MM.1S (cell line): ENCODE measurements around the gene KCNG2.

Experiments
- DNase-seq: peaks from one replicate; pipeline ENCODE4 v3.0.0-alpha.2; 2015
- H2AFZ ChIP-seq: fragments of 300-600 bp; sonication (generic); 2 replicates; pipeline ENCODE4 v1.6.0; 2016; ENCODE audit warnings: antibody characterized with exemption, low read length
- H3F3A ChIP-seq: fragments of 300-600 bp; sonication (generic); 2 replicates; pipeline ENCODE4 v1.6.1; 2016; ENCODE audit warnings: mild to moderate bottlenecking, antibody characterized with exemption, low read length, moderate library complexity, mixed read lengths; ENCODE audit not compliant: insufficient read depth
- H3K27ac ChIP-seq: fragments of 300-600 bp; sonication (generic); 2 replicates; pipeline ENCODE4 v1.5.1; 2016; ENCODE audit warnings: mild to moderate bottlenecking, low read length
- H3K27me3 ChIP-seq: fragments of 300-600 bp; sonication (generic); replicated peaks from 2 replicates; pipeline ENCODE4 v1.6.0; 2016; ENCODE audit warnings: low read length; ENCODE audit not compliant: insufficient read depth
- H3K36me3 ChIP-seq: fragments of 300-600 bp; sonication (generic); replicated peaks from 2 replicates; pipeline ENCODE4 v1.6.1; 2016; ENCODE audit warnings: mild to moderate bottlenecking, low read length, mixed read lengths; ENCODE audit not compliant: insufficient read depth
- H3K4me1 ChIP-seq: fragments of 300-600 bp; sonication (generic); 2 replicates; pipeline ENCODE4 v1.6.1; 2016; ENCODE audit warnings: low read length, mixed read lengths
- H3K4me2 ChIP-seq: fragments of 300-600 bp; sonication (generic); 2 replicates; pipeline ENCODE4 v1.6.0; 2016; ENCODE audit warnings: low read depth, low read length
- H3K4me3 ChIP-seq: fragments of 300-600 bp; sonication (generic); 2 replicates; pipeline ENCODE4 v1.5.1; 2016; ENCODE audit warnings: low read length, mixed read lengths
- H3K79me2 ChIP-seq: fragments of 300-600 bp; sonication (generic); 2 replicates; pipeline ENCODE4 v1.6.1; 2016; ENCODE audit warnings: mixed run types, low read length, mixed read lengths
- H3K9ac ChIP-seq: fragments of 300-600 bp; sonication (generic); 2 replicates; pipeline ENCODE4 v1.6.1; 2016; ENCODE audit warnings: low read length, mixed read lengths
- H3K9me2 ChIP-seq: fragments of 300-600 bp; sonication (generic); replicated peaks from 2 replicates; pipeline ENCODE4 v1.6.1; 2016; ENCODE audit warnings: mild to moderate bottlenecking, low read length, mixed read lengths; ENCODE audit not compliant: insufficient read depth
- H3K9me3 ChIP-seq: fragments of 300-600 bp; sonication (generic); replicated peaks from 2 replicates; pipeline ENCODE4 v1.6.1; 2016; ENCODE audit warnings: mild to moderate bottlenecking, low read length, mixed read lengths; ENCODE audit not compliant: insufficient read depth
- H4K20me1 ChIP-seq: fragments of 300-600 bp; sonication (generic); 2 replicates; pipeline ENCODE4 v1.6.1; 2016; ENCODE audit warnings: mild to moderate bottlenecking, low read length, moderate library complexity, mixed read lengths; ENCODE audit not compliant: insufficient read depth
- CTCF ChIP-seq: fragments of 300-600 bp; sonication (generic); IDR thresholded peaks from 2 replicates; pipeline ENCODE4 v1.5.1; 2016; ENCODE audit warnings: antibody characterized with exemption, low read length, mixed read lengths
- EZH2 ChIP-seq: fragments of 300-600 bp; sonication (generic); optimal IDR thresholded peaks from 2 replicates; pipeline ENCODE3; 2017; ENCODE audit warnings: low read depth, mild to moderate bottlenecking, antibody characterized with exemption, low read length, mixed read lengths
- EZH2phosphoT487 ChIP-seq: fragments of 300-600 bp; sonication (generic); IDR thresholded peaks from 2 replicates; pipeline ENCODE4 v1.6.1; 2018; ENCODE audit warnings: antibody characterized with exemption, low read length

Gene KCNG2

GRCh38 chr18:79939096-79939495 lies 141.4 kb downstream of the KCNG2 start:
- peaks cover 18% of the 10 kb centered on the region for H3K79me2 ChIP-seq
- no peak overlapping the region for H3K27ac ChIP-seq
- H3K4me2 ChIP-seq, result no peak overlapping the region
- H3K4me3 ChIP-seq, result no peak overlapping the region
- no peaks in the 10 kb centered on the region for H3K27me3 ChIP-seq
- no peaks in the 10 kb centered on the region for H3K4me1 ChIP-seq
- TF ChIP-seq CTCF (no peak), EZH2phosphoT487 (no peak), EZH2 (no peak)
- H3K9ac ChIP-seq, result no peak overlapping the region
- H3F3A ChIP-seq, result no peaks in the 10 kb centered on the region
- H3K36me3 ChIP-seq, result no peaks in the 10 kb centered on the region; the same call in 1 of the 2 replicates
- H3K9me2 ChIP-seq, result no peaks in the 10 kb centered on the region
- no peaks in the 10 kb centered on the region for H3K9me3 ChIP-seq
- H4K20me1 ChIP-seq, result no peaks in the 10 kb centered on the region
- DNase-seq, result no peak
- no peak overlapping the region for H2AFZ ChIP-seq

- no peaks in the 10 kb centered on the region for H3K4me1 ChIP-seq
- H3K27me3 ChIP-seq, result no peaks in the 10 kb centered on the region
- H3K9ac ChIP-seq, result no peak overlapping the region
- no peaks in the 10 kb centered on the region for H4K20me1 ChIP-seq
- no peak overlapping the region for H2AFZ ChIP-seq
- peaks cover 18% of the 10 kb centered on the region for H3K79me2 ChIP-seq
- no peak for TF ChIP-seq EZH2
- TF ChIP-seq EZH2phosphoT487, result no peak
- TF ChIP-seq CTCF, result no peak
- no peak overlapping the region for H3K4me3 ChIP-seq
- H3K4me2 ChIP-seq, result no peak overlapping the region
- DNase-seq, result no peak
- no peaks in the 10 kb centered on the region for H3F3A ChIP-seq
- H3K27ac ChIP-seq, result no peak overlapping the region
- no peaks in the 10 kb centered on the region; the same call in 1 of the 2 replicates for H3K36me3 ChIP-seq
- no peaks in the 10 kb centered on the region for H3K9me2 ChIP-seq
- H3K9me3 ChIP-seq, result no peaks in the 10 kb centered on the region
These were observed 142.5 kb downstream of the KCNG2 start for GRCh38 chr18:79940126-79940813.

DNA sequence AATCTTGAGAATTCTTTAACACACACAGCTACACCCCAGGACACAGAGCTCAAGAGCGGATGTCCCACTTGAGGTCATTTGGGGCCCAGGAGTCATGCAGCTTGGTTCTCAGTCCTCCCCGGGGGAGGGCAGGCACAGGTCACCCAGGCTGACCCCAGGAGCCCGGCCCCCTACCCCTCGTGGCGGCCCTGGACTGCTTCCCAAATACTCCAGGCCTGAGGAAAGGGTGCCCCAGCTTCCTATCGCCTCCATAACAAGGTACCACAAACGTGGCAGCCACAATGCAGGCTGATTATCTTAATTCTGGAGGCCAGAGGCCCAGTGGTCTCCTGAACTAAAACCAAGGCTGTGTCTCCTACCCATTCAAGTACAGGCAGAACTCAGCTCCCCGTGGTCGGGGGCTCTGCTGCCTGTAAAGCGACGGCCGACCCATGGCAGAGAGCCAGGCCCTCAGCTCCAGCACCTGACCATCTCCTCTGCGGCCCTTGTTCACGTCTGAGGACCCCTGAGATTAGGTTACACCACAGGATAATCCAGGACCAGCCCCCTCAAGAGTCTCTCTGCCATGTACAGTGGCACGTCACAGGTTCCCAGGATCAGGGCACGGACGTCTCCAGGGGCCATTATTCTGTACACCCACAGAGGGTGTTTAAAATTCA lies 143.2 kb downstream of the KCNG2 start:
- H3K79me2 ChIP-seq, result peaks cover 17% of the 10 kb centered on the region
- H3K4me2 ChIP-seq, result no peak overlapping the region
- no peaks in the 10 kb centered on the region for H3K9me2 ChIP-seq
- H3K27me3 ChIP-seq, result no peaks in the 10 kb centered on the region
- no peak overlapping the region for H3K9ac ChIP-seq
- no peaks in the 10 kb centered on the region for H3F3A ChIP-seq
- H4K20me1 ChIP-seq, result no peaks in the 10 kb centered on the region
- H3K4me3 ChIP-seq, result no peak overlapping the region
- no peak for DNase-seq
- H3K9me3 ChIP-seq, result no peaks in the 10 kb centered on the region
- no peaks in the 10 kb centered on the region for H3K4me1 ChIP-seq
- TF ChIP-seq CTCF, result no peak
- no peak for TF ChIP-seq EZH2phosphoT487
- TF ChIP-seq EZH2, result no peak
- no peak overlapping the region for H2AFZ ChIP-seq
- no peaks in the 10 kb centered on the region; the same call in 1 of the 2 replicates for H3K36me3 ChIP-seq
- H3K27ac ChIP-seq, result no peak overlapping the region
